Measurements from ENCODE around the gene PLXND1.
"Not testable (repeated sequence)": the region's sequence is repeated elsewhere in the genome, so short reads cannot be mapped to it uniquely, and the experiment has no call there.

The PLXND1 gene

GRCh38 chr3:129548104-129548965, 58.1 kb downstream of the PLXND1 start:
- no peak for DNase-seq (ENCODE audit: low read depth)

- DNase-seq (ENCODE audit: low read depth), result no peak
These were observed 59.2 kb downstream of the PLXND1 start for GRCh38 chr3:129547241-129547640.

- DNase-seq (ENCODE audit: low read depth), result not testable (repeated sequence)
These were observed 60.5 kb downstream of the PLXND1 start for GRCh38 chr3:129545951-129546350.

DNA sequence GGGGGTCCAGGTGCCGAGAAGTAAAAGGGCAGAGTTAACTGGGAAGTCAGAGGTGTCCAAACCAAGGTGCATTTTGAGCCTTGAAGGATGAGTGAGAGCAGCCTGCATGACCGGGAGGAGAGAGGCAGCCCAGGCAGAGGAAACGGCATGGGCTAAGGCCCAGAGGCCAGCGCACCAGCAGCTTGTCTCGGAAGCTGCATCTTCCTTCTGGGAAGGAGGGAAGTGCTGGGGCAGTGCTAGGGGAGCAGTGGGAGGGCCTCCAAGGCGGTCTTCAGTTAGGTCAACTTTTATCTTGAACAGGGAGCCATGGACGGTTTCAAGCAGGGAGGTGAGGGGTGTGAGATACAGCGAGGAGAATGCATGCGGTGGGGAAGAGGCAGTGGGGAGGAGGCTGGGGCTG, 62.5 kb downstream of the PLXND1 start:
- no peak for DNase-seq (ENCODE audit: low read depth)

DNA sequence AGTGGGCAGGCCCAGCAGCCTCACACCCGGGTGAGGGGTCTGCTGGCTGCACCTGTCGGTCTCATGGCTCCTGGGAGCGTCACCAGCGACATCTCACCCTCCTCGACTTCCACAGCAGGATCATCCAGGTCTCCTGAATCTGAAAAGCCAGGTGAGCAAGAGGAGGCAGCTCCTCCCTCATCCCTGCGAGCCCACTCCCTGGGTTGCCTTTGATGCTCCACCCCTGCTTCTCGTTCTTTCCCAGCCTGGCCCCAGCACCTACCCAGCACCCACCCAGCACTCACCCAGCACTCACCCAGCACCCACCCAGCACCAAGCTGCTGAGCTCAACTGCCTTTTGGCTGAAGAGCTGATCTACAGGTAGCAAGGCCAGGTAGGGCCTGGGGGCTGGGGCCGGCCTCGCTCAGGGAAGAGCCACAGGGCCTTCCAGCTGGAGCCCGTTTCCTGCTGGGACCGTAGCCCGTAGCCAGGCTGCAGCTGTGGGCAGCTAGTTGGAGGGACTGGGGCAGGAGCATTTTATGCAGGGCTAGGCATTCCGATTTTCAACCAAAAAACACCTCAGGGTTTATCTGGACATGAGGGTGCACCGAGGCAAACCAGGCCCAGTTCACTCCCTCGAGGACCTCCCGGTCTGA, 63.2 kb downstream of the PLXND1 start, which contains the start of gene H1-8:
Gene H1-8, plus strand, starts transcription at position 20 of the 635 bp plus-strand sequence. Its CDS starts 44 bp downstream, at position 64.
- no peak for DNase-seq (ENCODE audit: low read depth)

- DNase-seq (ENCODE audit: low read depth), result no peak
These were observed 63.7 kb downstream of the PLXND1 start for GRCh38 chr3:129542747-129543146.

GRCh38 chr3:129540776-129541516, 65.5 kb downstream of the PLXND1 start:
- DNase-seq (ENCODE audit: low read depth), result no peak

DNA sequence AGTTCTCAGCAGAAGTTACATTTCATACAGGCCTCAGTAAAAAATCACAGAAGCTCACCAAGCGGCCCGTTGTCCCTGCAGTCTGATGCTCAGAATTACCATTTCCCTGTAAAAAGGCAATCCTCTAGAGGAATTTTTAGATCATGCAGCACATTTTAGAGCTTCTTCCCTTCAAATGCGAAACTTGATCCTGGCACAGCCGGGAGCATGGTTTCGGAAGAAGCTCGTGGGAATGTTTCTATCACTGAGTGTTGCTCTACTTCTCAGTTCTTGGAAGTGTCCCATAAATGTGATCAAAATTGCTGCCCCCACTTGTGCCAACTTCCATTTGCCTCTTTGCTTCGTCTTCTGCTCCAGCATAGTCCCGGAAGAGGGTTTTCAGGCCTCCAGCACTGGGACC, 67.3 kb downstream of the PLXND1 start:
- no peak for DNase-seq (ENCODE audit: low read depth)

DNA sequence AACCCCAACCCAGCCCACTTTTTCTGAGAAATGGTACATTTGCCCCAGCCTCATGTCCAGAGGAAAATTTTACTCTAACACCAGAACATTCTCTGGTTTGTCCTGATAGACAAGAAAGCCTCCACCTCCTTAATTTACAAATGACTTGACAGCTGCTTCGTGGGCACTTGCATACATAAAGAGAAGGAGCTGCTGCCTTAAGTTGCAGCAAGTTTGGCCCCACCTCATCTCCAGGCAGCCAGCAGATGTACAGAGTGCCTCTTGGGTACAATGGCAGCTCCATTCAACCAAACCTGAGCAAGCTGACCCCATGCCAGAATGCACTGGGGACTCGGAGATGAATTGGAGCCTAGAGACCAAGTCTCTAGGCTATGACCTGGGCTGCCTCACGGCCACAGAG, 69.7 kb downstream of the PLXND1 start:
- DNase-seq (ENCODE audit: low read depth), result no peak

GRCh38 chr3:129536374-129536667, 70.2 kb downstream of the PLXND1 start:
- no peak for DNase-seq (ENCODE audit: low read depth)

DNA sequence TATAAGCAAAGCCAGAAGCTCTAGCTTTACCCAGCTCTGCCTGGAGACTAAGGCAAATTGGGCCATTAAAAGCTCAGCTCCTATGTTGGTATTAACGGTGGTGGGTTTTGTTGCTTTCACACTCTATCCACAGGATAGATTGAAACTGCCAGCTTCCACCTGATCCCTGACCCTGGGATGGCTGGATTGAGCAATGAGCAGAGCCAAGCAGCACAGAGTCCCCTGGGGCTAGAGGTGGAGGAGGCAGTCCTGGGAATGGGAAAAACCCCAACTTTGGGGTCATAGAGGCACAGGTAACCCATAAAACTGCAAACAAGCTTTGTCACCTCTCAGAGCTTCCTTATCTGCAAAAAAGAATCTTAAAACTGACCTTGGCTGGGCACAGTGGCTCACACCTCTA, 71.4 kb downstream of the PLXND1 start:
- DNase-seq (ENCODE audit: low read depth), result no peak

- DNase-seq (ENCODE audit: low read depth), result no peak
These were observed 71.9 kb downstream of the PLXND1 start for GRCh38 chr3:129534428-129535027.

GRCh38 chr3:129533406-129533805, 73.1 kb downstream of the PLXND1 start:
- DNase-seq (ENCODE audit: low read depth), result no peak

DNA sequence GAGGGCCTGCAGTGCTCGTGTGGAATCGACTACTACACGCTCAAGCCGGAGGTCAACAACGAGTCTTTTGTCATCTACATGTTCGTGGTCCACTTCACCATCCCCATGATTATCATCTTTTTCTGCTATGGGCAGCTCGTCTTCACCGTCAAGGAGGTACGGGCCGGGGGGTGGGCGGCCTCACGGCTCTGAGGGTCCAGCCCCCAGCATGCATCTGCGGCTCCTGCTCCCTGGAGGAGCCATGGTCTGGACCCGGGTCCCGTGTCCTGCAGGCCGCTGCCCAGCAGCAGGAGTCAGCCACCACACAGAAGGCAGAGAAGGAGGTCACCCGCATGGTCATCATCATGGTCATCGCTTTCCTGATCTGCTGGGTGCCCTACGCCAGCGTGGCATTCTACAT, 74.2 kb downstream of the PLXND1 start:
- DNase-seq (ENCODE audit: low read depth), result no peak

DNA sequence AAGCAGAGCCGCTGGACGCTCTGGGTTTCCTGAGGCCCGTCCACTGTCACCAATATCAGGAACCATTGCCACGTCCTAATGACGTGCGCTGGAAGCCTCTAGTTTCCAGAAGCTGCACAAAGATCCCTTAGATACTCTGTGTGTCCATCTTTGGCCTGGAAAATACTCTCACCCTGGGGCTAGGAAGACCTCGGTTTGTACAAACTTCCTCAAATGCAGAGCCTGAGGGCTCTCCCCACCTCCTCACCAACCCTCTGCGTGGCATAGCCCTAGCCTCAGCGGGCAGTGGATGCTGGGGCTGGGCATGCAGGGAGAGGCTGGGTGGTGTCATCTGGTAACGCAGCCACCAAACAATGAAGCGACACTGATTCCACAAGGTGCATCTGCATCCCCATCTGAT, 74.8 kb downstream of the PLXND1 start:
- DNase-seq (ENCODE audit: low read depth), result no peak

DNA sequence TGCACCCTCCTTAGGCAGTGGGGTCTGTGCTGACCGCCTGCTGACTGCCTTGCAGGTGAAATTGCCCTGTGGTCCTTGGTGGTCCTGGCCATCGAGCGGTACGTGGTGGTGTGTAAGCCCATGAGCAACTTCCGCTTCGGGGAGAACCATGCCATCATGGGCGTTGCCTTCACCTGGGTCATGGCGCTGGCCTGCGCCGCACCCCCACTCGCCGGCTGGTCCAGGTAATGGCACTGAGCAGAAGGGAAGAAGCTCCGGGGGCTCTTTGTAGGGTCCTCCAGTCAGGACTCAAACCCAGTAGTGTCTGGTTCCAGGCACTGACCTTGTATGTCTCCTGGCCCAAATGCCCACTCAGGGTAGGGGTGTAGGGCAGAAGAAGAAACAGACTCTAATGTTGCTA, 75.7 kb downstream of the PLXND1 start:
- no peak for DNase-seq (ENCODE audit: low read depth)

GRCh38 chr3:129530251-129530791, 76.2 kb downstream of the PLXND1 start:
- no peak for DNase-seq (ENCODE audit: low read depth)

DNA sequence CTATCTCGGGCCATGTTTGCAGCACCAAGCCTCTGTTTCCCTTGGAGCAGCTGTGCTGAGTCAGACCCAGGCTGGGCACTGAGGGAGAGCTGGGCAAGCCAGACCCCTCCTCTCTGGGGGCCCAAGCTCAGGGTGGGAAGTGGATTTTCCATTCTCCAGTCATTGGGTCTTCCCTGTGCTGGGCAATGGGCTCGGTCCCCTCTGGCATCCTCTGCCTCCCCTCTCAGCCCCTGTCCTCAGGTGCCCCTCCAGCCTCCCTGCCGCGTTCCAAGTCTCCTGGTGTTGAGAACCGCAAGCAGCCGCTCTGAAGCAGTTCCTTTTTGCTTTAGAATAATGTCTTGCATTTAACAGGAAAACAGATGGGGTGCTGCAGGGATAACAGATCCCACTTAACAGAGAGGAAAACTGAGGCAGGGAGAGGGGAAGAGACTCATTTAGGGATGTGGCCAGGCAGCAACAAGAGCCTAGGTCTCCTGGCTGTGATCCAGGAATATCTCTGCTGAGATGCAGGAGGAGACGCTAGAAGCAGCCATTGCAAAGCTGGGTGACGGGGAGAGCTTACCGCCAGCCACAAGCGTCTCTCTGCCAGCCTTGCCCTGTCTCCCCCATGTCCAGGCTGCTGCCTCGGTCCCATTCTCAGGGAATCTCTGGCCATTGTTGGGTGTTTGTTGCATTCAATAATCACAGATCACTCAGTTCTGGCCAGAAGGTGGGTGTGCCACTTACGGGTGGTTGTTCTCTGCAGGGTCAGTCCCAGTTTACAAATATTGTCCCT, 76.9 kb downstream of the PLXND1 start:
- DNase-seq (ENCODE audit: low read depth), result no peak

- DNase-seq (ENCODE audit: low read depth), result no peak
These were observed 77.8 kb downstream of the PLXND1 start, which contains the start of gene RHO for GRCh38 chr3:129528589-129529100. TSS of gene RHO (plus strand) at chr3:129528639. CDS start at chr3:129528734, 95 bp downstream.

GRCh38 chr3:129527262-129527661, 79.2 kb downstream of the PLXND1 start:
- DNase-seq (ENCODE audit: low read depth), result no peak

All from activated gamma-delta T cell treated with anti-CD3 and anti-CD28 coated beads, Interleukin-2, amount 50 U/mL, for 16 hours (primary cell).